Measurements from ENCODE around the gene EHF.

EHF gene

DNA sequence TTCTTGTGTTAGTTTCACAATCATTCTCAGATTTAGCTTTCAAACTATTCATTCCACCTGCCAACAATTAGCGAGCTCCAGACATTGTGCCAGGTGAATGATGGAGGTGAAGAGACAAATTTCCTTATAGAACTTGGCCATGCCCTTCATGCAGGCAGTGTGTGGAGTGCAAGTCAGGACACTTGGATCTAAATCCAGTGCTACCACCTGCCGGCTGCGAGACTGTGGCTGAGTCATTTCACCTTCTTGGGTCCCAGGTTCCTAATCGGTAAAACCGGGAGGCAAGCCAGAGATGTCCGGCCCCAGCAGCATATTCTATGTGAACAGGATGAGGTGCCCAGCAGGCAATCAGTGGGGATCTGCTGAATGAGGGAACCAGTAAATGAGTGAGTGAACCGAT, 18.6 kb upstream of the EHF start:
- H3K9me3 ChIP-seq (ENCODE audit: insufficient read depth, low read depth, low read length), result no peaks in the 10 kb centered on the region
- 97% methylated on average over 7 of the region's 7 CpGs for WGBS
- no peak overlapping the region for H3K9ac ChIP-seq (ENCODE audit: low read depth, low read length)
- H3K4me1 ChIP-seq (ENCODE audit: insufficient read depth, low read length), result no peaks in the 10 kb centered on the region
- H3K4me3 ChIP-seq (ENCODE audit: low read length), result no peak overlapping the region
- H3K27ac ChIP-seq (ENCODE audit: low read depth, low read length), result no peak overlapping the region
- H3K27me3 ChIP-seq (ENCODE audit: insufficient read depth, low read length), result no peaks in the 10 kb centered on the region
- no peaks in the 10 kb centered on the region for H3K36me3 ChIP-seq (ENCODE audit: insufficient read depth, low read length)

DNA sequence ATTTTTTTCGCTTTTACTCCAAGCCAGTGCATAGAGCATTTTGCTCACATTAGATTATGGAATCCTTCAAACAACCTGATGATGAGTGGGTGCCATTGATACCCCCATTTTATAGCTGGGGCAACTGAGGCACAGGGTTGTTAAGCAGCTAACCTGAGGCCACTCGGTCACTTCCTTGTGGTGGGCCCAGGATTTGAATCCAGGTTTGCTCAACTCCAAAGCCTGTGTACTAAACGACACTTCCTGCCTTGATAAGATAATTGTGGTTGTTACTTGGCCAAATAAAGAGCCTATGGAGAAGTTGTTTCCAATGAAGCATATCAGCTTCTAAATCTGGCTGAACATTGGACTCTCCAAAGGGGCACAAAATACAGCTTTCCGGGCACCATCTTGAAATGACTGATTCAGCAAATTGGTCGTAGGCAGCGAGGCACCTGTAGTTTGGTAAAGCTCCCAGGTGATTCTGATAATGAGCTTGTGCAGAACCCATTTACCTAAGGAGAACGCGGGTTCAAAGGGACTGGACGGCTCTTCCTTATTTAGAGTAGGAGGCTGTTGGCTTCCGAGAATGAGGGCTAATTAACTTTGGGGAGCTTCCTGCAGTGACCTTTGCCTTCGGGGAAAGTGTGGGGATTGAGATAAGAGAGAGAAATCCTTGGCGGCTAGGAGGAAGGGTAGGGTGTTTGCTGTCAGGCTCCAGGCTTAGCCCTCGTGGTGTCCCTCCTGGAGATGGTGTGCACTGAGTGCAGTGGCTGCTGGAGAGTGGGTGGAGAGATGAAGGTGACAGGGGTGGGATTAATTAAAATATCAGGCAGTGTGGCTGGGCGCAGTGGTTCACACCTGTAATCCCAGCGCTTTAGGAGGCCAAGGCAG, 17.5 kb upstream of the EHF start:
- no peaks in the 10 kb centered on the region for H3K4me1 ChIP-seq (ENCODE audit: insufficient read depth, low read length)
- H3K36me3 ChIP-seq (ENCODE audit: insufficient read depth, low read length), result no peaks in the 10 kb centered on the region
- H3K27ac ChIP-seq (ENCODE audit: low read depth, low read length), result no peak overlapping the region
- H3K9me3 ChIP-seq (ENCODE audit: insufficient read depth, low read depth, low read length), result no peaks in the 10 kb centered on the region
- no peak overlapping the region for H3K4me3 ChIP-seq (ENCODE audit: low read length)
- WGBS, result 84% methylated on average over 15 of the region's 15 CpGs
- no peaks in the 10 kb centered on the region for H3K27me3 ChIP-seq (ENCODE audit: insufficient read depth, low read length)
- H3K9ac ChIP-seq (ENCODE audit: low read depth, low read length), result no peak overlapping the region

DNA sequence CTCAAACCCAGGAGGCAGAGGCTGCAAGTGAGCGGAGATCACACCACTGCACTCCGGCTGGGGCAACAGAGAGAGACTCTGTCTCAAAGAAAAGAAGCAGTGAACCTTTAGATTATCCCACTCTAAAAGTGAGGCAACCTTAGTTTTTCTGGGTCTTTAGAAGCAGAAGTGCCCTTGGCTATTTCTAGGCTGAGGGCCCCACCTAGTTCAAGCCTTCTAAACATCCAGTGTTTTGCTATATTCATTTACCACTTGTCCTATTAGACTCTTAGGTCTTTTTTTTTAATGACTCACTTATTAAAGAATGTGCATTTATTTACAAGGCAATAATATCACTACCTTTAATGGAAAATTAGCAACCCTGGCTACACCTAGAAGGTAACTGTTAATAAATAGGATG, 16.7 kb upstream of the EHF start:
- H3K9me3 ChIP-seq (ENCODE audit: insufficient read depth, low read depth, low read length), result no peaks in the 10 kb centered on the region
- WGBS, result 94% methylated on average over 2 of the region's 2 CpGs
- no peak overlapping the region for H3K4me3 ChIP-seq (ENCODE audit: low read length)
- H3K36me3 ChIP-seq (ENCODE audit: insufficient read depth, low read length), result no peaks in the 10 kb centered on the region
- H3K27ac ChIP-seq (ENCODE audit: low read depth, low read length), result no peak overlapping the region
- no peak overlapping the region for H3K9ac ChIP-seq (ENCODE audit: low read depth, low read length)
- no peaks in the 10 kb centered on the region for H3K27me3 ChIP-seq (ENCODE audit: insufficient read depth, low read length)
- no peaks in the 10 kb centered on the region for H3K4me1 ChIP-seq (ENCODE audit: insufficient read depth, low read length)

DNA sequence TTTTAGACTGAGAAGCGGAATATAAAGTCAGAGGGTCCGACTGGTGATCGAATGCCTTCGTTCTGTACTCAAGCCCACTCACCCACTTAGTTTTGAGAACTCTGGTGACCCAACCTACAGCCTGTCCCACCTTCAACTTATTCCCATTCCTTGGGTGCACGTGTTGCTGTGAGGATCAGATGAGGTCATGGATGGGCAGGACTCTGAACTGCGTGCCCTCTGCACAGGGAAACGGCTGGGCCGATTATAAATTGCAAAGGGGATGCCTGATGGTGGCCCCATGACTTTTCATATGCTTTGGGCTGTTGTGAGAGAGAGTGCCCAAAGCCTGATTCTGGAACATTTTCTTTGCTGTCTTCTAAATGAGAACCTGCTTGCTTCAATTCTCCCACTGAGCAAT, 16.0 kb upstream of the EHF start:
- 81% methylated on average over 8 of the region's 8 CpGs for WGBS
- no peaks in the 10 kb centered on the region for H3K27me3 ChIP-seq (ENCODE audit: insufficient read depth, low read length)
- H3K4me1 ChIP-seq (ENCODE audit: insufficient read depth, low read length), result no peaks in the 10 kb centered on the region
- no peak overlapping the region for H3K4me3 ChIP-seq (ENCODE audit: low read length)
- no peaks in the 10 kb centered on the region for H3K36me3 ChIP-seq (ENCODE audit: insufficient read depth, low read length)
- no peak overlapping the region for H3K9ac ChIP-seq (ENCODE audit: low read depth, low read length)
- no peaks in the 10 kb centered on the region for H3K9me3 ChIP-seq (ENCODE audit: insufficient read depth, low read depth, low read length)
- no peak overlapping the region for H3K27ac ChIP-seq (ENCODE audit: low read depth, low read length)

DNA sequence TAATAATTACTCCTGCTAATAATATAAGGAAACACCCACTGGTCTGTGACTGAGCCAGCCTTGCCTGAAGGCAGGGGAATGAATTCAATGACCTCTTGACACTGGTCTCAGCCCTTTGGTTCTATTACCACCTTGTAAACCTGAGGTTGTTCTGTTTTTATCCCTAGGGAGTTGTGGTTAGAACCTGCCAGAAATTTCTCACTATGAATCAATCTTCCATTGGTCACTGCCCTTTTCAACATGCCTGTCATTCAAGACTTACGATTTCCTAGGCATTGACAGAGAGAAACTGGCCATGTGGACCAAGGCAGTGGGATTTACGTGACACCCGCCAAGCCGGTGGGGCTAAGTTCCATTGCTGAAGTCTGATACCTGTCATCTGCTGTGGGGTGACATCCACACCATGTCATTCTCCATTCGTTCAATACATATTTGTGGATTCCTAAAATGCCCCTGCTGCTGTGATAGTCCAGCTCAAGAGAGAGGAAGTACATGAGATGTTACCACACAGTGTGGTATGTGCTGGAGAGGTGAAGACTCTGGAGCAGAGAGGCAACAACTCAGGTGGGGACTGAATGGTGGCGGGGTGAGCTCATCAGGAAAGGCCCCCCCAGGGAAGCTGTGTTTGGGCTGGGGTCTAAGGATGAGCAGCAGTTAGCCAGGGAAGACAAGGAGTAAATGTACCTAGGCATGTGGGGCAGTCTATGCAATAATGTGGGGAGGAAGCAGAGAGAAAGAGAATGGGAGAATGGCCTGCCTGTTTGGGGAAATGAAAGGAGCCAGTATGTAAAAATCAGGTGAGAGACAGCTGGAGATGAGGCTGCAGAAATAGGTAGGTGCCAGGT, 15.2 kb upstream of the EHF start:
- Histone ChIP-seq H3K9me3 (ENCODE audit: insufficient read depth, low read depth, low read length) (no peaks in the 10 kb centered on the region), H3K27me3 (ENCODE audit: insufficient read depth, low read length) (no peaks in the 10 kb centered on the region), H3K4me3 (ENCODE audit: low read length) (no peak overlapping the region), H3K36me3 (ENCODE audit: insufficient read depth, low read length) (no peaks in the 10 kb centered on the region), H3K4me1 (ENCODE audit: insufficient read depth, low read length) (no peaks in the 10 kb centered on the region), H3K27ac (ENCODE audit: low read depth, low read length) (no peak overlapping the region), H3K9ac (ENCODE audit: low read depth, low read length) (no peak overlapping the region)
- whole genome bisulfite sequencing, result 94% methylated on average over 6 of the region's 6 CpGs

DNA sequence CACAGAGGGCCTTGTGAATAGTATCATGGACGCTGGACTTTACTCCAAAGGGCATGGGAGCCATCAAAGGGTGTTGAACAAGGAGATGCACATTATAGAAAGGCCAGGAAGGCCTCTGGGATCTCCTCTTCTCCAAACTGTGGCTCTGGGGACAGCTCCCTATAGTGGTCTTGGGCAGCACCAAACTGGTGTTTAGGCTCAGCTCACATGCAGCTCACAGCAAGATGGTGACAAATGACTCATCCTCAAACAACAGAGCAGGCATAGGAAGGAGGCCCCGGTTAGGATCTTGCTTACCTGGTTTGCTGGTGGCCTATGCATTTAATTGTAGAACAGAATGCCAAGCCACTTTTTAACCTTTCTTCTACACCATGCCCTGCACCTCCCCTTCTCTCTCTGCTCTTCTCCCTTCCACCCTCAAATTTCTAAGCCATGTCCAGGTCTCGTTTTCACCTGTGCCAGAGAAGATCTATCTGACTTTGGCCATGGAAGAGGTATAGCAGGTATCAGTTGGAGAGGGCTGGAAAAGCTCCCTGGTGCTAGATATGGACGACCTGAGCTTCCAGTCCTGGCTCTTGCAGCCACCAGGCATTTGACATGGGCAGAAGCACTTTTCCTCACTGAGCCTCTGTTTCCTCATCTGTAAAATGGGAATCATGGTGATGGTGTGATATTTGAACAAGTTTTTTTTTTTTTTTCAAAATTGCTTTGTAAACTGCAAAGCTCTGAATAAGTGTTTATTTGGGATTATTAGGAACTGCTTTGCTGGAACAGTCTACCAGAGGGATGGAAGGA, 14.4 kb upstream of the EHF start:
- Histone ChIP-seq H3K27ac (ENCODE audit: low read depth, low read length) (no peak overlapping the region), H3K4me1 (ENCODE audit: insufficient read depth, low read length) (no peaks in the 10 kb centered on the region), H3K4me3 (ENCODE audit: low read length) (no peak overlapping the region), H3K9ac (ENCODE audit: low read depth, low read length) (no peak overlapping the region), H3K9me3 (ENCODE audit: insufficient read depth, low read depth, low read length) (no peaks in the 10 kb centered on the region), H3K27me3 (ENCODE audit: insufficient read depth, low read length) (no peaks in the 10 kb centered on the region), H3K36me3 (ENCODE audit: insufficient read depth, low read length) (no peaks in the 10 kb centered on the region)
- 64% methylated on average over 4 of the region's 4 CpGs for WGBS

DNA sequence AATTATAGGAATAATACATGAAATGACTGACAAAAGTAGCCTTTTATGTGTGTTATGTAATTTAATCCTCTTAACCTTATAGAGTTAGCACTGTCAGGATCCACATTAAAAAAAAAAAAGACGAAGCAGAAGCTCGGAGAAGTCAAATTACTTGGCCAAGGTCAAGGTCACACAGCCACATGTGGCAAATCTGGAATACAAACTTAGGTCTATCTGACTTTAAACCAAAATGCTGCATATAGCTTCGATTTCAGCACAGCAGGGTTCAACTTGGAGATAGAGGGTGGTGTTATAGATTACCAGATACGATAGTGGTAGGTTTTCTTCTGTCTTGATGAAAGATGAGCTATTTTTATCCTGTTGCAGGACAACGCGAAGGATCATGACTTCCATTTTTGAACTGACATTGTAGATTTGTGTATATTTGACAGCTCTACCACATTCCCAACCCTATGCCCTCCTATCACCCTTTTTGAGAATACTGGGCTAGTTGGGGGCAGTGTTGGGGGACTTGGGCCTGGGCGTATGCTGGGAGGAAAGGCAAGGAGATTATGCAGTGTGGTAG, 11.6 kb upstream of the EHF start:
- Histone ChIP-seq H3K9me3 (ENCODE audit: insufficient read depth, low read depth, low read length) (no peaks in the 10 kb centered on the region), H3K27ac (ENCODE audit: low read depth, low read length) (no peak overlapping the region), H3K36me3 (ENCODE audit: insufficient read depth, low read length) (no peaks in the 10 kb centered on the region), H3K9ac (ENCODE audit: low read depth, low read length) (no peak overlapping the region), H3K27me3 (ENCODE audit: insufficient read depth, low read length) (no peaks in the 10 kb centered on the region), H3K4me3 (ENCODE audit: low read length) (no peak overlapping the region), H3K4me1 (ENCODE audit: insufficient read depth, low read length) (no peaks in the 10 kb centered on the region)
- WGBS, result 90% methylated on average over 7 of the region's 7 CpGs

DNA sequence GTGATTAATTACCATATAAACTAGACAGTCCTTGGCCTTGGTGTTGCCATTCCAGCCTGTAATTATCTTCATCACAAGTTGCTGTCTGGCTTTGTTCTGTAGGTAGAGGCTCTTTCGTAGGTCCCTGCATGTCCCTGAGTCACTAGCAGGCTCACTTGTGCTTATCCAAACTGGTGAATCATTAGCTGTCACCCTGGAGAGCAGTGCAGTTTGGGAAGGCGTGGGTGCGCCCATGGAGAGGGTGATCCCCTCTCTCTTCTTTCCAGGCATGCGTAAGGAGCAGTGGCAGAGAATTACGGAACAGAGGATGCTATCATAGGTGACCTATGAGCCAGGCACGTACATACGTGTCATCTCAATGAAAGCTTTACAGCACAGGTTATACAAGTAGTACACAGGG, 11.0 kb upstream of the EHF start:
- Histone ChIP-seq H3K4me1 (ENCODE audit: insufficient read depth, low read length) (no peaks in the 10 kb centered on the region), H3K9me3 (ENCODE audit: insufficient read depth, low read depth, low read length) (no peaks in the 10 kb centered on the region), H3K27ac (ENCODE audit: low read depth, low read length) (no peak overlapping the region), H3K4me3 (ENCODE audit: low read length) (no peak overlapping the region), H3K27me3 (ENCODE audit: insufficient read depth, low read length) (no peaks in the 10 kb centered on the region), H3K36me3 (ENCODE audit: insufficient read depth, low read length) (no peaks in the 10 kb centered on the region), H3K9ac (ENCODE audit: low read depth, low read length) (no peak overlapping the region)
- 95% methylated on average over 7 of the region's 7 CpGs for WGBS

DNA sequence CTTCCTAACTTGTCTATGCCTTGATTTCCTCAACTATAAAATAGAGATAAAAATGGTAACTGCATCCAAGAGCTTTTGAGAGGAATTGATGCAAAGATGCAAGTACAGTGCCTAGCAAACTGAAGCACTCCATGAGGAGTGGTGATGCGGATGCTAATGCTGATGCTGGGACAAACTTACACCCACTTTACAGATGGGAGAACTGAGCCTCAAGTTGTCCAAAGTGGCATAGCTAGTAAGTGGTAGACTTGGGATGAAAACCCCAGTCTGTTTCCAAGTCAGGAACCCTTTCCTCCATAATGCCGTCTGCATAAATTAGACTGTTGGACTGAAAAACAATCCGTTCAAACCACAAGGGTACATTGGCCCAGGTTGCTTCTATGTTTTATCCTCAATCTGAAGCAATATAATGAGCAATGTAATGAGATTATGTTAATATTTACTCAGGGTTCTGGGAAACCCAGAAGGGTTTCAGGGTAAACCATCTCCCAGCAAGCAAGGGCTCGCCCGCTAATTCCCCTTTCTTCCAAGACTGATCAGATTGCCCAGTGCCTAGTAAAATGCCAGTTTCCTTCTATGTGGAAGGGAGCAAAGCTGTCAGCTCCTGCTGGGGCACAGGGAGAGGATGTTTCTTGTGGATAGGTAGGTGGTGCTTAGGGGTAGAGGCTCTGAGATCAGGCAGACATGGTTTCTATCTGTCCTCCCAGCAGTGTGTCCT, 10.4 kb upstream of the EHF start:
- Histone ChIP-seq H3K27ac (ENCODE audit: low read depth, low read length) (no peak overlapping the region), H3K4me1 (ENCODE audit: insufficient read depth, low read length) (no peaks in the 10 kb centered on the region), H3K27me3 (ENCODE audit: insufficient read depth, low read length) (no peaks in the 10 kb centered on the region), H3K4me3 (ENCODE audit: low read length) (no peak overlapping the region), H3K36me3 (ENCODE audit: insufficient read depth, low read length) (no peaks in the 10 kb centered on the region), H3K9ac (ENCODE audit: low read depth, low read length) (no peak overlapping the region), H3K9me3 (ENCODE audit: insufficient read depth, low read depth, low read length) (no peaks in the 10 kb centered on the region)
- WGBS, result 92% methylated on average over 5 of the region's 5 CpGs

DNA sequence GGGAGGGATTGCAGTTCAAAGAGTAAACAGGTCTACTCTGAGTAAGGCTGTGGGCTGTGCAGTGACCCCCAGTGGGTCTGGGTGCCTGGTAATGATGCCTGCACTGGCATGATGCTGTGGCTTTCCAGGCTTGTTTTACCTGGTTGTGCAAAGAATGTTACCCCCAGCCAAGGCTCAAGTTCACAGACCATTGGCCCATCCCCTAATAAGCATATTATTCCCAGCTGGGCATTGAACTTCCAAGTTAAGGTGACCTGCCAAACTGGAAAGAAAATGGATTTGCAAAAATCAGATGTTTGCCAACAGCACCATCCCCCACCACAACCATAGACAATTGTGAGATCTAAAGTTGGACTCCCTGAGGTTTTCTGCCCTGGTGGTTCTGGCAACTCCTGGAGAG, 7.9 kb upstream of the EHF start:
- no peak overlapping the region for H3K27ac ChIP-seq (ENCODE audit: low read depth, low read length)
- no peaks in the 10 kb centered on the region for H3K27me3 ChIP-seq (ENCODE audit: insufficient read depth, low read length)
- no peak overlapping the region for H3K4me3 ChIP-seq (ENCODE audit: low read length)
- H3K36me3 ChIP-seq (ENCODE audit: insufficient read depth, low read length), result no peaks in the 10 kb centered on the region
- no peaks in the 10 kb centered on the region for H3K9me3 ChIP-seq (ENCODE audit: insufficient read depth, low read depth, low read length)
- H3K4me1 ChIP-seq (ENCODE audit: insufficient read depth, low read length), result no peaks in the 10 kb centered on the region; the same call in 1 of the 2 replicates
- no peak overlapping the region for H3K9ac ChIP-seq (ENCODE audit: low read depth, low read length)

Measured in HUES64 (cell line).